GM04503 (cell line): Measurements from ENCODE around the gene GALM.

Experiments
- DNase-seq: peaks from one replicate; pipeline ENCODE4 v3.0.0-alpha.2; 2012; ENCODE audit warnings: low read depth

GALM gene

DNA sequence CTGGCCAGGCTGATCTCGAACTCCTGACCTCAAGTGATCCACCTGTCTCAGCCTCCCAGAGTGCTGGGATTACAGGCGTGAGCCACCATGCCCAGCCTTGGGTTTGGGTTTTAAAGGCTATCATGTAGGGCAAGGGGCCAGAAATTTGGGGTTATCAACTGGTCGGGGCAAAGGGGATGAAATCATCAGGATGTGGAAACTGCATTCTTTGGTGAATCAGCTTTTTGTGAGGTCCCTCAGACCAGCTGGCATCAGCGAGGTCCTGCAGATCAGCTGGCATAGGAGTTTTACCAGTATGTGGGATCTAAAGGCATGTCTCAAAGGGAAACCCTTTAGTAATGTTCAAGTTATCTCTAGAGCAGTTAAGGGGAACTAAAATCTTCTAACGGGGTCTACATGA, 105.7 kb downstream of the GALM start:
- DNase-seq, result no peak

DNA sequence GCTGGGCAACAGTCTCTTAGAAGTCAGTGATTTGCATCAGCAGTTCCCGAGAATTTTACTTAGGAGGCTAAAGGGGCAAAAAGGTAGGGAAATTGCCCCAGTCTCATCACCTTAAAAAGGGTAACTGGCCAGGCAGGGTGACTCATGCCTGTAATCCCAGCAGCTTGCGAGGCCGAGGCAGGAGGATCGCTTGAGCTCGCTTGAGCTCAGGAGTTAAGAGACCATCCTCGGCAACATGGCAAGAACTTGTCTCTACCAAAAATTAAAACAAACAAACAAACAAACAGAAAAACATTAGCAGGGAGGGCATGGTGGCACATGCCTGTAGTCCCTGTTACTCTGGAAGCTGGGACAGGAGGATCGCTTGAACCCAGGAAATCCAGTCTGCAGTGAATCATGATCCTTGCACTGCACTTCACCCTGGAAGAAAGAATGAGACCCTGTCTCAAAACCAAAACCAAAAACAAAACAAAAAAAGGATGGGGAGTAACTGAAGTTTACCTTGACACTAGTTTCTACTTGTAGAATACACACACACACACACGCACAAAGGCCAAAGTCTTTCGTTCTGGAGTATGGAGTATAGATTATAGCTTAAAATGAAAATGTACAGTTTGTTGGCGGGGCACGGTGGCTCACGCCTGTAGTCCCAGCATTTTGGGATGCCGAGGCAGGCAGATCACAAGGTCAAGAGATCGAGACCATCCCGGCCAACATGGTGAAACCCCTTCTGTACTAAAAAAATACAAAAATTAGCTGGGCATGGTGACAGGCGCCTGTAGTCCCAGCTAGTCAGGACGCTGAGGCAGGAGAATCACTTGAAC, 109.4 kb downstream of the GALM start:
- DNase-seq, result no peak

DNA sequence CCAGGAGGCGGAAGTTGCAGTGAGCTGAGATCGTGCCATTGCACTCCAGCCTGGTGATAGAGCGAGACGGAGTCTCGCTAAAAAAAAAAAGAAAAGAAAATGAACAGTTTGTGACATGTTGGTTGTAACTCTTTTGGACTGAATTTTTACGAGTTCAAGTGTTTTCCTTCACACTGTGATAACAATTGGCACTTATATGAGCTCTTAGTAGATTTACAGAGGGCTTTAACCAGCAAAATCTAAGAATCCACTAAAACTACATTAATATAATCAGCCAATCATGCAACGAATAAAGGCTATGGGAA, 110.0 kb downstream of the GALM start:
- no peak for DNase-seq

- DNase-seq, result no peak
Measured at GRCh38 chr2:38776531-38776930, 110.6 kb downstream of the GALM start.

DNA sequence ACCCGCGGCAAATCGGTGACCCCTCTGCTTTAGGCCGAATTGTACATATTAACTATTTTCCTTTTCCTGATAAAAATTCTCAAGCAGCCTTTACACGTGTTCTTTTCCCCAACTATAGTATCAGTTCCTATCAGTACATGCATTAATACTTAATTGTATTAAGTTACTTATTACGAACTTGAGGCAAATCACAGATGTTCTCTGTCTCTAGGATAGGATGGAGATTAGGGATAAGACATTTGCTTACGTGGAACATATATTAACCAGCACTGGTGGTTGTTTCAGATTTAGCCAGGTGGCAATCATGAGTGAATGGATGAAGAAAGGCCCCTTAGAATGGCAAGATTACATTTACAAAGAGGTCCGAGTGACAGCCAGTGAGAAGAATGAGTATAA, 112.8 kb downstream of the GALM start:
- no peak for DNase-seq

DNA sequence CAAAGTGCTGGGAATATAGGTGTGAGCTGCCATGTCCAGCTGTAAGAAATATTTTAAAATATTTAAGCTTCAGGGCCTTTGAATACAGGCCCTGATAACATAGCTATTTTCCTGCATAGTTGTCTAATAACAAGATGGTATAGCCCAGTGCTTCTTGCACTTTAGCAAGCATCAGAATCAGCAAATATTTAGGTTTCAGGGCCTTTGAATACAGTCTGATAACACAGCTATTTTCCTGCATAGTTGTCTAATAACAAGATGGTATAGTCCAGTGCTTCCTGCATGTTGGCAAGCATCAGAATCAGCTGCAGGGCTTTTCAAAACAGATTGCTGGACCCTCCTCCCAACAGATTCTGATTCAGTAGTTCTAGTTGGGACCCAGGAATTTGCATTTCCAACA, 117.7 kb downstream of the GALM start:
- no peak for DNase-seq
